Effector CD8-positive, alpha-beta T cell (primary cell): Measurements from ENCODE around the gene ERI3.

Experiments used
- DNase-seq: peaks from one replicate; lab custom pipeline; 2025; lab: John Stamatoyannopoulos, UW

The ERI3 gene

DNA sequence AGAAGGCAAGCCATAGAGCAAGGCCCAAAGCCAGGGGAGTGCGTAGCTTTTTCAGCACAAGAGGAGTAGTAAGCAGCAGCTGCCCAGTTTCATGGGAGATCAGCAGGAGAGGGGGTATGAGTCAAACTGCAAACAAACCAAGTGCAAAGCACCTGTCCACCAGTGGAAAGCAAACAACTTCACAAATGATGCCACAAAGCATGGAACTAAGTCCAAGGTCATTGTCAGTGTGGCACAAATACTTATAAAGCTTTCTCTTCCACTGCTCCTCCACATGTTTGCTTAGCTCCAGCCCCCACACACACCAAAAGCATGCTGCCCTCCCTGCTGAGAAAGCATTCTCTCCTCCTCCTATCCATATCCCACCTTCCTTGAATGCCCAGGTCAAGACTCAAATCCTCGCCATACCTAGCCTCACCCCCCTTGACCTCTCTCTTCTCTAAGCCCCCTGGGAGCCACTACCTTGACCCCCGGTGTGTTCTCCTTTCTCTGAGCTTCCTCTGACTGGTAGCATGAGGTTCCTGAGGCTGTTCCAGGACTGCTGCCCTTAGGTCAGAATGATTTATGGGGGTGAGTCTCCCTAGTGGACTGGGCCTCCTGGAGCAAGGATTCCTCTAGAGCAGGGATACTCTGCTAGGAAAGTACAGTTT, 71.4 kb downstream of the ERI3 start:
- DNase-seq, result no peak

DNA sequence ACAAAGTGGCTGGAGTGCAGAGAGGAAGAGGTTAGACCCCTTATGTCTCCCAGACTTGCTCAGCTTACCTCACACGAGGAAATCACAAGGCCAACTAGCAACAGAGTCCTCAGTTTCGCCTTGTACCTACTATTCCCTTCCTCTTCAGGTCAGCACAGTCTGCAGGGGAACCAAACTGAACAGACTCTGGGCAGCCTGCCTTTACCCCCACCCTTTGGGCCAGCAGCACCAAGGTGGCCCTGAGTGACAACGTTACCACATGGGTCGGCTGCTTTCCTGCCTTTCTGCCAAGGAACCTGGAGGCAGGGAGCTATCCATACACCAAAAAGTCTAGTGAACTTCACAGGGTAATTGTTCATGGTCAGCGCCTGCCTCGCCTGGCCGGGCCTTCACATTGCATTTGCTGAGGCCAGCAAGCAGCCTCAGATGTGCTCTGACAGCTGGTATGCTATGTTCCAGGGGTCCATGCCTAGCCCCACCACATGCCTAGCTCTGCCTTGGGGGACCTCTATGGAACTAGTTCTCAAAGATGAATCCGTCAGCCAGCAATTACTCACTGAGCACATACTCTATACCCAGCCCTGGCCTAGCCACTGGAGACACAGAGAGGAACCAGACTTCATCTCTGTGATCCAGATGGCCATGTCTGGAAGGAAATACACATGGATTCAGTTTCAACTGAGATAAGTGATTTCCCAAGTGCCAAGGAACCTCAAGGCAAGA, 72.2 kb downstream of the ERI3 start:
- no peak for DNase-seq

DNA sequence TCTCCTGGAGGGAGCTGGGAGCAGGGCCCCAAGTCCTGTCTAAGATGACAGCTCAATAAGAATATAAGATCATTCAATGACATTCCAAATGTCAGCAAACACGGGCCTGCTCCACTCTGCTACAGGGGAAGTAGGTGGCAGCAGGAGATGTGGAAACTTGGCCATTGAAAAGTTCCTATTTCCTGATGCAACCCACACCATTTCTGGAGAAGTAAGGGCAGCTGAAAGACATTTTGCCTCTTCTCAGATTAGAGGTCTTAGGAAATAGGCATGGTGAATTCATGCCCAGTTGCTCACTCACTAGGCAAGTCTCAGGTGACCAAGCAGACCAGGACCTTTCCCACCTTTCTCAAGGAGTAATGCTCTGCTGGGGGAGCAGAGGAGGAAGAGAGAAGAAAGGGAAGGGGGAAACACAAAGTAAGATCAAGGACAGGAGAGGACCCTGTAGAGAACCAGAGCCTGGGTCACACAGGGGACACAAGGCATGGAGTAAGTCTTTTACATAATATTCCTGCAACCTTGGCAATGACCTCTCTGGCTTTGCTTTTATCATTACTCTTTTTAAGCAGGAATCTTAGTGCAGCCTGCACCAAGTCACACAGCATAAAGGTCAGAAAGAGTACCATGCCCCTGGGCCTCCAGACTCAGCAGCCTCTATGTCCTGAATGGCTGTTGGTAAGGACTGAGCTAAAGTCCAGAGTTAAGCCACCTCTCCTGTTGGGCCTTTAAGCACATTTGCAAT, 72.9 kb downstream of the ERI3 start:
- DNase-seq, result no peak

DNA sequence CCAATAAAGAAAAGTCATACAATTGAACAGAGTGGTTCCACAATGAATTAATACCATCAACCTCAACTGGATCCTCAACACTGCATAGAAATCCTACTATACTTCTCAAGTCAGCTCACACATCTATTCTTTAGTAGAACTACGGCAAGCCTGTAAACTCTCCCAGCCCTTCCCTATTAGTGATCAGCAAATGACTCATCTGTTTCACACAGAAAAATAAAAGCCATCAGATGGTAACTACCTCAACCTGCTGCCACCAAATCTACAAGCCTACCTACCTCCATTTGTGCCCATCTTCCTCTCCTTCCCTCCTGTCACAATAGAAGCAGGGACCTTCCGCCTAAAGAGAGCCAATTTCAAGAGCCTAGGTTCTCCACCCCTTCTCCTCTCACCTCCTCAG, 78.2 kb downstream of the ERI3 start:
- no peak for DNase-seq

DNA sequence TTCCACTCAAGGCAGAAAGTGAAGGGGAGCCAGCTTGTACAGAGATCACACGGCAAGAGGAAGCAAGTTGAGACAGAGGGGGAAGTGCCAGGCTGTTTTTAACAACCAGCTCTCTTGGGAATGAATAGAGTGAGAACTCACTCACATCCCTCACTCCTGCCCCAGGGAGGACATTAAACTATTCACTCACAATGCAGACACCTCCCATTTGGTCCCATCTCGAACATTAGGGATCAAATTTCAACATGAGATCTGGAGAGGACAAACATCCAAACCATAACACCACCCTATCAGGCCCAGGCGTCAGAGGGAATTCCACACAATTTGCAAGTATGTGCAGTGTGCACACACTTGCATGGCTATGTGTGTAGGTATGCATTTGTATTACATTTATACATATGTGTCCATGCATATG, 79.1 kb downstream of the ERI3 start:
- no peak for DNase-seq

DNA sequence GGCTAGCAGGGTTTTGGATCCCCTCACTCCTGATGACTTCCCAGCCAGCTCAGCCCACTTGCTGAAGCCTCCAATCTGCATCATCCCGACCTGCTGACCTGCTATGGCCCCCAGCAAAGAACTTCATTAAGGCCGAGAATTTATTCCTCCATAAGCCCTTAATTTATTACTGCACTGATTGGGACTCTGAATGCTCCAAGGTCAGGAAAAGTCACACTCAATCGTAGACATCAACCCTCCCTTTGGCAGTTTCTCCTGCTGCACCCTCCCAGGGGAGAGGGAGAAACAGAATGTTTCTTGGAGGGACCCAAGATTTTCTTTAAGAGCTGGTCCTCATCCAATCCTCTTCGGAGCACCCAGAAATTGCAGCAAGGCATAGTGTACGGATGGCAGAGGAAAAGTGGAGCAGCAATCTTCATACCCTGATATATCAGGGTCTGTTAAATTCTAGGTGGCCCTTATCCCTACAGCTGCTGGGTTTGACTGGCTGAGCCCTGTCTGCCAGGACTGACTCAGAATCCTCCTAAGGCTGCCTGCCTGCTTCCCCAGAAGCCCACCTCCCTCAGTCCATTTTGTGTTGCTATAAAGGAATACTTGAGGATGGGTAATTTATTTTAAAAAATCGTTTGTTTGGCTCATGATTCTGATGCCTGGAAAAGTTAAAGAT, 79.6 kb downstream of the ERI3 start:
- DNase-seq, result no peak

DNA sequence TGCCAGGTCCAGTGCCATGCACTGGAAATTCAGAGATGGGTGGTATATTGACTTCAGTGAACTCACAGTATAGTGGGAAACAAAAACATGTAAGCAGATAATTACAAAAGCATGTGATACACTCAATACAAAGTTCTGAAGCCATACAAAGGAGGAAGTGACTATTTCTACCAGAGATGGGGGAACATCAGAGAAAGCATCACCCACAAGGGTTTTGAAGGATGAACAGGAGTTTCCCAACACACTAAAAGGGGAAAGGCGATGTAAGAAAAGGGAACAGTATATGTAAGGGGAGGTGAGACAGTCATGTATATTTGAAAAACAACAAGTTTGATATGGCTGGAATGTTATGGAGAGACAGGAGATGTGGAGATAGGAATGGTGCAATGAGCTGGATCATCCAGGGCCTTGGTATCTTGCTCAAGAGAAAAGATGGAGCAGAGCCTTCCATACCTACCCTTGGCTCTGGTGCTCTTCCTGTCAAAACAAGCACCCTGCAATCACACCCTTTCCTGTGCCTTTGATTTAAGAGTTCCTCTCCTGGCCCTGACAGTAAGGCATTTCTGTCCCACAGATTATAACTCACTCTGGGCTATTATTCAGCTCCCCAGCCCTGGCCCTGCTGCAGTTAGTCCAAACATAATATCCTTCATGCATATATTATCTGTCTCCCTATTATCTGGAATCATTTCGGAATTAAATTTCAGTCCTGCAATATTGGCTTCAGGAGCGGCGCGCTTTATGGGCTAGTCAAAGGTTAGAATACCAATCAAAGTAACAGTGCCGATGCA, 81.3 kb downstream of the ERI3 start:
- no peak for DNase-seq

DNA sequence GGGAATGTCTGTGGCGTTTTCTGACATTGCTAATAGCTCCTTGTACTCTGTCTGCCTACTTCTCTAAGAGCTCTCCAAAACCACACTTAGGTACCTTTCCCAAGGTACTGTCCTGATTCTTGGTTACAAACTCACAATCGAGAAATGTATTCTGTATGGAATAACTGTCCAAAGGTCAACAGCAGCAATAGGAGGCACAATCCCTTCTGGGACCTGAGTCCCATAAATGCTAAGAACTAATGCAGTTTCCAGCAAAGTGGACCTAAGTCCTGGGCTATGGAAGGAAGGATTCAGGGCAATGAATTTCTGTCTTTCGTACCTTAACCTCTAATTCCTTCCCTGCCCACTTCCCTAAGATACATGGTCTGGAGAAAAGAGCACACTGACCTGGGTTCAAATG, 82.1 kb downstream of the ERI3 start:
- no peak for DNase-seq

DNA sequence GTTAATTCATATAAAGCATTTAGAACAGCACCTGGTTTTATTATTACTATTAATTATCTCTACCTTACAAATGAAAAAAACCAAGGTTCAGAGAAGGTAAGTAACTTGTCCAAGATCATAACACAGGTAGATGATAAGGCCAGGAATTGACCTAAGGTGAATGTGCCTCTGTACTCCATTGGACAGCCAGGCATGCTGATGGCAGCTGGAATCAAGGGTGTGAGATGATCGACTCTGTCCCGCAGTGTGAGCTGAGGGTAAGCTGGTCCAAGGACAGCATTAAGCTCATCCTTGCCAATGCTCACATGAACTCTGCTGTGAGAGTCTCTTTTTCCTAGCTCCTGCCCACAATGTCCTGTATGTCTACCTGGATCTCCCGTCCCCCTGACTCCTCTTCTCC, 83.4 kb downstream of the ERI3 start:
- DNase-seq, result no peak

DNA sequence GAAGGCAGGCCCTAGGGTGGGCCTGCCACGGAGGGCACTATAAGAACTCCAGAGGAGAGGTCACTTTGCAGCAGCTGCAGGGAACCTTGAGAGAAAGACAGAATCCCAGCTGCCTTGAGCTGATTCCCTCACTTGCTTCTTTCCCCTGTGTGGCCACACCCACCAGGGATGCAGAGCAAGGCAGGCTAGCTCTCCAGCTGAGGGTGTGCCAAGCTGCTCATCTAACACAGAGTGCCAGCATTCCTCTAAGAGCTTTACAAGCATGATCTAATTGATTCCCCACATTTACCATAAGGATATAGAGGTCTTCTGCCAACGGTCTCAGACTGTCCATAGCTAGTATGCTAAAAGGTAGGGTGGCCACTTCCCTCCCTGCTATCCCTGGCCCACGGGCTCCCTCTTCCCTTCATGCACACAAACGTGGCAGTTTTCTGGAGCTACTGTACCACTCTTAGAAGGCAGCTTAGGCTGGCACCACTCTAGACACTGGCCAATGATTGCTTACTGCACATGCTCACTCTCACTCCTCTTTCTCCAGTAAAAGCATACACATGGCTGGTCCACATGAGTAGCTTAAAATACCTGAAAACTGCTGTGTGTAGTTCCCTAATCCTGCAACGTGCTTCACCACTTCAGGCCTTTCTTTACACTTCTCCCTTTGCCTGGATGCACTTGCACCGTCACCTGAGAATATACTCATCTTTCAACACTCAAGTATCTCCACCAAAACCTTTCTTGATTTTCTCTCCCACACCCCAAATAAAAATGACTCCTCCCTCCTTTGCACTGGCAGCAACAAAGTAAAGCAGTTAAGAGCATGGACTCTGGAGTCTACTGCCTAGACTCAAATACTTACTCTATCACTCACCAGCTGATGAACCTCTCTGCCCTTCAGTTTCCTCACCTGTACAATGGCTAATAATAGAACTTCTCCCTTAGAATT, 84.1 kb downstream of the ERI3 start:
- DNase-seq, result no peak

DNA sequence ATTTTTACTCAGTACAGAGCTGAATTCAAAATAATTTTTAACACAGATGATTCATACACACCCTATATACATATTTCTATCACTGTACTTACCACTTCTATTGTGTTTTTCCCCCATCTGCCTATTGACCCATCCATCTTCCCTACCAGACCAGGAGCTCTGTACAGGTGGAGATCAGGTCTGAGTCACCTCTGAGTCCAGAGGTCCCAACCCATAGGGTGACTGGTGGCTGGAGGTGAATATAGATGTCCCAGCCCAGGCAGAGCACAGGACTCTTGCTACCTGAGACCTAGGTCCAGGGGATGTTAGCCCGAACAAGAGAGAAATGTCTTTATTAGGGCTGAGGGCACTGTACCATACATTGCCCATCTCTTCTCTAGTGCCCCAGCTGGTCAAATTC, 87.0 kb downstream of the ERI3 start:
- no peak for DNase-seq

DNA sequence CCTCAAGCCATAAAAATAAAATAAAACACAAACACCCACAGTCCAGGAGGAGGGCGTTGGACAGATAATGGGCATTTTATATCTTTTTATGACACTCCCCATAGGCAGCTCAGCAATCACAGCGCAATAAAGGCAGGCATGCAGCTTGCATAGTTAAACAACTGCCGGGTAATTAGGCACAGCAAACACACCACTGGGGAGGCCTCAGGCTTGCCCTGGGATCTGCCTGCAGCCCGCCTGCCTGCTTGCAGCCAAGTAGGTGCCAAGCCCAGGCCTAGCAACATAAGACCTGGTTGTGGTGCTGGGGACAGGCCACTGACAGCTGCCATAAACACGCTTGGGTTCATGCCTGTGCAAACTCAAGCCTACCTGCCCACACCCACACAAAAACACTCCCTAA, 87.6 kb downstream of the ERI3 start:
- no peak for DNase-seq

DNA sequence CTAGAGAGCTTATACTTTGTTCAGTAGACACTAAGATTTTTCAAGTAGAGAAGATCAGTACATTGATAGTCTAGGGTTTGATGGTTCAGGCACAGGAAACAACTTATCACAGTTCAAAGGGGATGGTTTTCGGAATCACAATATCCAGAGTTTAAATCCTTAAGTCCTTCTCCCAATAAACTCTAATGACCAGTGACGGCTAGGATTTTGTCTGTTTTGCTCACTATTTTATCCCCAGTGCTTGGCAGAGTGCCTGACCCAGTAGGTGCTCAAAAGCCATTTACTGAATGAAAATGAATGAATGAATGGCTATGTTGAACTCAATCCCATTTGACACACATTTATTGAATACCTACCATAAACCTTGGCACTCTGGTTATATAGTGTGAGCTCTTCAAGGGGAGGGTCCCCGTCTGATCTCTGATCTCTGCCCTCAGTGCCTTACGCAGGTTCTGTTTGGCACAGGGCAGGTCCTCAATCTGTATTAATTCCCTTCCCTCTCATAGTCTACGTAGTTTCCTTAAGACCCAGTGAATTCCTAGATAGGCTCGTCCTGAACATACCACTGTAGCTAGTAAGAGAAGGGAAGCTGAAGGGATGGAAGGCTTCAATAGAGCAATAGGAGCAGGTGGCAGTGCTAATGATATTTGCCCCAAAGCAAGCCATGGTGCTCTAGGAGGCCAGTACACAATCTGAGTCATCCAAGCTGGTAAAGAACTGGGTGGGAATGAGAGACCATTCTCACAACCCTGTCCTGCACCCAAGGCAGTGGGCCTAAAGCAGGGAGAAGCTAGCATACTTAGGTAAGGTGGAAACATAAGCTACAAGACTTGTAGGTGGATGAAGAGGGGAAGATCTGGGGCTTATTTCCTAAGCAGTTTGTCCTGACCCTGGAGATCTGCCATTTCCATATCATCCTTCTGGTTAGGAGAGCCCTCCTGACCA, 88.4 kb downstream of the ERI3 start:
- DNase-seq, result no peak

DNA sequence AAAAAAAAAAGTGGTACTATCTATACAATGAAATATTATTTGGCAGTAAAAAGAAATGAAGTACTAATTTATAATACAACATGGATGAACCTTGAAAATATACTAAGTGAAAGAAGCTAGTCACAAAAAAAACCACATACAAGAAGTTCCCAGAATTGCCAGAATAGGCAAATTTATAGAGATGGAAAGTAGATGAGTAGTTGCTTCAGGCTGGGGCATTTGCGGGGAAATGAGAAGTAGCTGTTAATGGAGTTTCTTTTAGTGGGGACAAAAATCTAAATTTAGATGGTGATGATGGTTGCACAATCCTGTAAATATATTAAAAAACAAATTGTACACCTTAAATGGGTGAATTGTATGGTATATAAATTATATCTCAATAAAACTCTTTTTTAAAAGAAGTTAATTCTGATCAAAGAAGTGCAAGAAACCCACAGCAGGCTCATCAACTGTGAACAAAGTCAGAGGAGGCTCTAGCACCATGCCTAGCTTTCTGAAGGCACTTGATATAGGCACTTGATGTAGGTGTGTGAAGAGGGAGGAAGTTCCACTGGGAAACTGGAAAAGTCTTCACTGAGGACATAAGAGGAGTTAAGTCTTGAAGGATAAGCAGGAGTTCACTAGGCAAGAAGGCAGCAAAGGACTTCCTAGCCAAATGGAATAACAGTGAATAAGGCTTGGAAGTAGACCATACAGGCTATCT, 89.2 kb downstream of the ERI3 start:
- DNase-seq, result no peak

DNA sequence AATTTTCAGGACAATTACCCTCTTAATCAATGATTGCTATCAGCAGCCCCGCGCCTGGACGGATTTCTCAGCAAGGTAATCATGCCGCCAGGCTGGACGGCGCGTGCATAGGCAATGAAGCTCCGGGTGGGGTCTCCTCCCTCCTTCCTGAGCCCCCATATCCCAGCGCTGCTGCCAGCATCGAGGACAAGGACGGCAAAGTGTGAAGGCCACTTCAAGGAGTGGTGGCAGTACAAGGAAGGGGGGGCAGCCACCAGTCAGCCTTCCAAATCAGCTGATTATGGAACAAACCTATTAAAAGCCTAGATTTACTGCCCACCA, 90.6 kb downstream of the ERI3 start:
- DNase-seq, result no peak

DNA sequence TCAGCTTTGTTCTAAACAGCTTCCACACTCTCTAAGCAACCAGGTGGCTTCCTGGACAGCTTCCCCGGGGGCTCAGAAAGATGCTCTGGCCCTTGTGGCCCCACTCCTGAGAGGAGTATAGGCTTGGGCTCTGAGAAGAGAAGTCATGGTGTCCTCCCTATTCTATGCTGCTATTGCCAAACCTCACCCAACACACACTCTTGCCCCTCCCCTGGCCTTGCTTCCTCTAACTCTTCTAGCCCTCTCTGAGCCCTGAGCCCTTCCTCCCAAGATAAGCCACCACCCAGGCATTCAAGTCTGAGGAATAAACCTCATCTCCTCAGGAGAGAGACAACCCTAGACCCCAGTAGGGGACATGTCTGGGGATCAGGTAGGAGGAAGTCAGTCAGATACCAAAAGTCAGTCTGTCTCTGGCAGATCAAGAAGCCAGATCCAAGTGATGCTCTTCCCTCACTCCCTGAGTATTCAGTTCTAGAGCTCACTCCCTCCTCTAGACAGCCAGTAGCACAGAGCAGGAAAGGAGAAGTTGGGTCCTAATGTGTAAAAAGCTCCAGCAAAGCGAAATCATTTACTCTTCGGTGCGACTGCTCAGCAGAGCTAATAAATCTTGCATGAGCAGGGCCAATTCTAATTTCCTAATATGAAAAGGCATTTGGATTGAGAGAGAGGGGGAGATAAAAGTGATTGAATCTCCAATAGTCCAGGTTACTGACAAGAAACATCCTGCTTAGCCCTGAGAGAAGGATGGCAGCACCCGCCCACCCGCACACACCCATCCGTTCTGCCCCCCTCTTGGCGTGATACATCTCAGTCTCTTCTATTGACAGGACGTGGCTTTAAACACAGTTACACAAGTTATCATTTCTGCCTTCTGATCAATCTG, 91.2 kb downstream of the ERI3 start:
- DNase-seq, result no peak

DNA sequence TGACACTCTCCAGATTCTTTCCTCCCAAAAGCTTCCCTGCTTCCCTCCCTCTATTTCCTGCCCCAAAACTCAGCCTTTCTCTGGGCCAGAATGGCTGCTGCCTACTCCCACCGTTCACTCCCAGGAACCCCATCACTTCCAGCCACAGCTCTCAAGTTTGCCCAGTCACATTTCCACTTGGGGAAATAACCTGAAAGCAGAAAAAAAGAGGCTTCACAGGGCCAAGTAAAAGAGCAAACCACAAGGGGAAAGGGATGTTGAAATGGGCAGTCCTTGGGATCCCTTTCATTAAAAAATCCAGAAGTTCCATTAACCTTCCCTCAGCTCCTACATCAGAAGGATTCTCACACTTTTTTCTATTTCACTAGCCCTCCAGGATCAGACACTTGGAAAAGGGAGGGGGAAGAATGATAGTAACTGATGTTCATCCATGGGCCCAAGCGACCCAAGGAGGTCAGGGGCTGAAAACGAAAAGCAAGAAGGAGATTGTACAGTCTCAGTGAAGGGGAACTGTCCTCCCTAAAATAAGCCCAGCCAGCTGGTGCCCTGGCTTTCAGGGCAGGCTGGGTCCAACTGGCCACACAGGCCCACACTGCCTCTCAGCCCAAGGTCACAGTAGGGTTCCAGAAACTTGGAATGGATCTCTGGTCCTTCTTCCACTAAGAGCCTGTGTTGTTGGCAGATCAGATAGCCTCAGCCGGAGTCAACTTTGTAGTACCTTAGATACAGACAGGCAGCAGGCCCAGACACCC, 92.1 kb downstream of the ERI3 start:
- no peak for DNase-seq
